A549 (cell line): ENCODE data around the gene RPL37A. TPM values are rescaled to one million over a fixed set of nuclear protein-coding genes. Genes with fewer than 3 reads are reported as not detected.

Experiments
- ATAC-seq, 2 experiments: fragments of 200-7000 bp in 1 of 2; fragments of >200 bp in 1 of 2; cut with Nextera tagmentation in 1 of 2; cut with Tn5 transposase in 1 of 2; 3 replicates each; pipeline versions ENCODE4 v1.8.0 to v1.9.1; 2018 to 2020; ENCODE audit warnings: mild to moderate bottlenecking in 1 of 2, moderate library complexity in 1 of 2
- CTCF ChIA-PET: fragments of 300-600 bp; sonication (Branson Sonifier 250); formaldehyde crosslinking; extraction: SDS; loops from one replicate; lab custom pipeline; 2021; ENCODE audit warnings: antibody characterized with exemption, inconsistent platforms; lab: Yijun Ruan, JAX
- POLR2A ChIA-PET: fragments of 350-600 bp; formaldehyde crosslinking; extraction: SDS; loops from one replicate; lab custom pipeline; 2021; ENCODE audit warnings: antibody characterized with exemption, inconsistent platforms; lab: Yijun Ruan, JAX
- DNase-seq, 2 experiments: peaks; one replicate each; pipeline versions ENCODE4 v3.0.0 to v3.0.0-alpha.2; 2011 to 2016; ENCODE audit warnings: low read depth in 1 of 2, low spot score in 1 of 2
- FAIRE-seq: peaks from 2 replicates; lab custom pipeline; 2011; peaks lifted over from hg19 to GRCh38; lab: Jason Lieb, UNC
- H3K27ac ChIP-seq, 2 experiments: fragments of >200 bp; sonication (Bioruptor Twin); formaldehyde crosslinking; 3 replicates each; pipeline ENCODE4 v1.5.1; 2016 to 2017
- H3K4me1 ChIP-seq: fragments of >200 bp; sonication (Bioruptor Twin); formaldehyde crosslinking; 3 replicates; pipeline ENCODE4 v1.6.1; 2016
- H3K4me2 ChIP-seq: fragments of >200 bp; sonication (Bioruptor Twin); formaldehyde crosslinking; 3 replicates; pipeline ENCODE4 v1.6.1; 2016
- H3K4me3 ChIP-seq: fragments of >200 bp; sonication (Bioruptor Twin); formaldehyde crosslinking; 3 replicates; pipeline ENCODE4 v1.5.1; 2016
- H3K9me3 ChIP-seq: fragments of >200 bp; sonication (Bioruptor Twin); formaldehyde crosslinking; 3 replicates; pipeline ENCODE4 v1.6.1; 2016
- BHLHE40 ChIP-seq: IDR thresholded peaks from 2 replicates; pipeline ENCODE4 v1.6.1; 2012; ENCODE audit warnings: low read depth, low read length, inconsistent platforms
- CBX2 ChIP-seq: fragments of 200-600 bp; sonication (generic); IDR thresholded peaks from 2 replicates; pipeline ENCODE4 v1.6.1; 2016; ENCODE audit warnings: low read depth, mild to moderate bottlenecking, borderline replicate concordance
- CBX8 ChIP-seq: fragments of 200-600 bp; sonication (generic); IDR thresholded peaks from 2 replicates; pipeline ENCODE4 v1.6.1; 2016
- EHF ChIP-seq: fragments of 250-450 bp; sonication (Bioruptor Pico); IDR thresholded peaks from 2 replicates; pipeline ENCODE4 v1.5.0; 2020; ENCODE audit warnings: mild to moderate bottlenecking
- EHMT2 ChIP-seq: fragments of 200-600 bp; sonication (generic); IDR thresholded peaks from 2 replicates; pipeline ENCODE4 v1.6.1; 2016; ENCODE audit warnings: antibody characterized with exemption, low read depth, mild to moderate bottlenecking, moderate library complexity
- EP300 ChIP-seq, 2 experiments: fragments of >200 bp; sonication (Bioruptor Twin); formaldehyde crosslinking; IDR thresholded peaks; 2 replicates in 1 of 2; 3 replicates in 1 of 2; pipeline ENCODE4 v1.6.1; 2016 to 2017
- HOXB5 ChIP-seq: fragments of 250-450 bp; sonication (Bioruptor Pico); IDR thresholded peaks from 2 replicates; pipeline ENCODE4 v1.5.0; 2020; ENCODE audit warnings: mild to moderate bottlenecking, moderate library complexity
- JUN ChIP-seq, 2 experiments: fragments of >200 bp; sonication (Bioruptor Twin); formaldehyde crosslinking; IDR thresholded peaks; 2 replicates in 1 of 2; 3 replicates in 1 of 2; pipeline ENCODE4 v1.6.1; 2016 to 2017
- KDM1A ChIP-seq: fragments of 200-600 bp; sonication (generic); IDR thresholded peaks from 2 replicates; pipeline ENCODE4 v1.6.1; 2016; ENCODE audit warnings: low read depth, mild to moderate bottlenecking
- MAFK ChIP-seq: fragments of 450-650 bp; IDR thresholded peaks from 2 replicates; pipeline ENCODE4 v1.6.1; 2014; ENCODE audit not compliant: partially characterized antibody
- POLR2A ChIP-seq: IDR thresholded peaks from 2 replicates; pipeline ENCODE4 v1.6.1; 2012; ENCODE audit warnings: mild to moderate bottlenecking, low read length
- POLR2AphosphoS2 ChIP-seq: conservative IDR thresholded peaks from 2 replicates; pipeline ENCODE4 v1.6.1; 2012; ENCODE audit warnings: low read length, improper control_type of control experiment, inconsistent platforms
- RCOR1 ChIP-seq: fragments of 150-350 bp; IDR thresholded peaks from 2 replicates; pipeline ENCODE4 v1.6.1; 2014; ENCODE audit warnings: antibody characterized with exemption, low read length, low read depth
- SREBF2 ChIP-seq: fragments of 450-650 bp; IDR thresholded peaks from 2 replicates; pipeline ENCODE4 v1.6.1; 2014; ENCODE audit warnings: mild to moderate bottlenecking, moderate library complexity
- TFCP2L1 ChIP-seq: fragments of 250-450 bp; sonication (Bioruptor Pico); IDR thresholded peaks from 2 replicates; pipeline ENCODE4 v1.5.0; 2021; ENCODE audit warnings: mild to moderate bottlenecking
- ZNF302 ChIP-seq: fragments of 250-450 bp; sonication (Bioruptor Pico); IDR thresholded peaks from 2 replicates; pipeline ENCODE4 v1.9.0; 2021; ENCODE audit warnings: inconsistent platforms, mild to moderate bottlenecking, moderate library complexity
- ZSCAN20 ChIP-seq: fragments of 250-450 bp; sonication (Bioruptor Pico); IDR thresholded peaks from 2 replicates; pipeline ENCODE4 v1.8.0; 2022; ENCODE audit warnings: mild to moderate bottlenecking, moderate library complexity
- WGBS: methylation state at CpG from one replicate; pipeline ENCODE4 v1.1.6; 2017; ENCODE audit errors: missing lambda C conversion rate; 5-methylcytosine and 5-hydroxymethylcytosine counted together
- polyA plus RNA-seq, 4 experiments: library from polyadenylated mRNA; depleted of rRNA in 3 of 4; stranded (reverse); fragments of >200 nt; fragmentation: RNase III in 1 of 4; extraction: RNeasy Plus Mini Kit Qiagen cat#74134 plus additional on column Dnase treatment in 1 of 4; gene quantifications; 2 replicates in 3 of 4; 3 replicates in 1 of 4; pipeline ENCODE4 v1.2.3, GENCODE V29; 2011 to 2017
- TF ChIP-seq, protein P1 (sequence below): fragments of 450-650 bp; IDR thresholded peaks from 2 replicates; pipeline ENCODE4 v1.6.1; 2014; ENCODE audit warnings: antibody characterized with exemption
- TF ChIP-seq, protein P2 (sequence below): fragments of 250-450 bp; sonication (Bioruptor Pico); IDR thresholded peaks from 2 replicates; pipeline ENCODE4 v1.5.0; 2020; ENCODE audit warnings: low read depth, mild to moderate bottlenecking, moderate library complexity
- TF ChIP-seq, protein P3 (sequence below): fragments of >200 bp; sonication (Bioruptor Twin); formaldehyde crosslinking; IDR thresholded peaks from 2 replicates; pipeline ENCODE4 v1.6.1; 2016
- TF ChIP-seq, protein P4 (sequence below): IDR thresholded peaks from 2 replicates; pipeline ENCODE4 v1.6.1; 2012; ENCODE audit warnings: low read depth, borderline replicate concordance
- TF ChIP-seq, protein P5 (sequence below): fragments of 250-450 bp; sonication (Bioruptor Pico); IDR thresholded peaks from 2 replicates; pipeline ENCODE4 v1.5.0; 2021; ENCODE audit warnings: mild to moderate bottlenecking, moderate library complexity, borderline replicate concordance

Gene RPL37A
- polyA plus RNA-seq, 2 of the 4 experiments (the other 2 are of a cell fraction) = 4,046 to 4,381 TPM

DNA sequence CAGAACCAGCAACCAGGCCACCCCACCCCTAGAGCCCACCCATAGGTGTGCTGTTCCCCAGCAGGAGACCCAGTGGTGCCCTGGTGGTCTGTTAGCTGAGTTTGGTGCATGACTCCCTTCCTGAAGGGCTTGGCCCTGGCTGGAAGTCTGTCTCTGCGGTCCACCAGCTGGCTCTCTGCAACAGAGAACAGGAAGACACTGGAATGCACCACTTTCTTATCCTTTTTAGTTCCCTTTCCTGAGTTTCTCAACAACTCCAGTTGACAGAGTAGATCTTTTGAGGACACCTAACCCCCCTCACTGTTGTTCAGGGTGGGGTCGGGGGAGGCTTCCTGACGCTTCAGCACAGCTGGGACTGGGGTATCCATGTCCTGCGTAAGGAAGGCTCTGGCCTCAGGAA is 11.9 kb upstream of the RPL37A start:
- no peak for FAIRE-seq

DNA sequence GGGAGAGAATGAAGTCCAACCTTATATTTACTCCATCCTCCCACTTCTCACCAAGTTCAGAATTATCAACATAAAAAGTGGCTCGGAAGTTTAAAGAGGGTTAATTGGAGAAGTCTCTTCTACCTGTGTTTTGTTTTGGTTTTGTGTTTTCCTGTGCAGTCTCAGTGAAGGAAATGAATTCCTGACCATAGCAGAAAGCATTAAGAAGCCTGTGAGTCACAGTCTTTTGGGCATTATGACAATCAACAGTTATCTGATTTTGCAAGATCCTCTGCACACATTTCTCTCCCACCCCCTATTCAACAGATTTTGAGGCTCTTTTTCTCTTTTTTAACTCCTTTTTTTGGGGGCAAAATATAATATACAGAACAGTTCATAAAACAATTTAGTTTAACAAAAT is 8.6 kb upstream of the RPL37A start:
- ATAC-seq = no peak

More for the DNA sequence above, 11.9 kb upstream of the RPL37A start:
- H3K9me3 ChIP-seq = no peaks in the 10 kb centered on the region
- H3K27ac ChIP-seq = no peak overlapping the region
- ChIA-PET POLR2A (interaction anchor here (1.5 kb wide), 1 partner anchor 12 kb away, joined by 3 read pairs; the partner anchor contains the start of gene RPL37A), CTCF (no interaction called here)
- TF ChIP-seq, protein P1, sequence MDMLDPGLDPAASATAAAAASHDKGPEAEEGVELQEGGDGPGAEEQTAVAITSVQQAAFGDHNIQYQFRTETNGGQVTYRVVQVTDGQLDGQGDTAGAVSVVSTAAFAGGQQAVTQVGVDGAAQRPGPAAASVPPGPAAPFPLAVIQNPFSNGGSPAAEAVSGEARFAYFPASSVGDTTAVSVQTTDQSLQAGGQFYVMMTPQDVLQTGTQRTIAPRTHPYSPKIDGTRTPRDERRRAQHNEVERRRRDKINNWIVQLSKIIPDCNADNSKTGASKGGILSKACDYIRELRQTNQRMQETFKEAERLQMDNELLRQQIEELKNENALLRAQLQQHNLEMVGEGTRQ = no peak
- TF ChIP-seq, protein P2, sequence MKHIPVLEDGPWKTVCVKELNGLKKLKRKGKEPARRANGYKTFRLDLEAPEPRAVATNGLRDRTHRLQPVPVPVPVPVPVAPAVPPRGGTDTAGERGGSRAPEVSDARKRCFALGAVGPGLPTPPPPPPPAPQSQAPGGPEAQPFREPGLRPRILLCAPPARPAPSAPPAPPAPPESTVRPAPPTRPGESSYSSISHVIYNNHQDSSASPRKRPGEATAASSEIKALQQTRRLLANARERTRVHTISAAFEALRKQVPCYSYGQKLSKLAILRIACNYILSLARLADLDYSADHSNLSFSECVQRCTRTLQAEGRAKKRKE (CRISPR knock-in tag) = no peak
- TF ChIP-seq MAFK (no peak), POLR2A (no peak), HOXB5 (no peak), POLR2AphosphoS2 (no peak), KDM1A (no peak), EHF (CRISPR knock-in tag) (no peak), CBX8 (no peak), CBX2 (no peak), ZSCAN20 (CRISPR knock-in tag) (no peak), SREBF2 (no peak), EHMT2 (no peak), JUN (IDR thresholded peaks at IDR 0.05) (no peak), RCOR1 (no peak)
- TF ChIP-seq, protein P3, sequence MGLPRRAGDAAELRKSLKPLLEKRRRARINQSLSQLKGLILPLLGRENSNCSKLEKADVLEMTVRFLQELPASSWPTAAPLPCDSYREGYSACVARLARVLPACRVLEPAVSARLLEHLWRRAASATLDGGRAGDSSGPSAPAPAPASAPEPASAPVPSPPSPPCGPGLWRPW = no peak
- TF ChIP-seq, protein P4, sequence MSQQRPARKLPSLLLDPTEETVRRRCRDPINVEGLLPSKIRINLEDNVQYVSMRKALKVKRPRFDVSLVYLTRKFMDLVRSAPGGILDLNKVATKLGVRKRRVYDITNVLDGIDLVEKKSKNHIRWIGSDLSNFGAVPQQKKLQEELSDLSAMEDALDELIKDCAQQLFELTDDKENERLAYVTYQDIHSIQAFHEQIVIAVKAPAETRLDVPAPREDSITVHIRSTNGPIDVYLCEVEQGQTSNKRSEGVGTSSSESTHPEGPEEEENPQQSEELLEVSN = no peak
- H3K4me3 ChIP-seq = no peak overlapping the region
- H3K4me1 ChIP-seq = peaks cover 4% of the 10 kb centered on the region; the same call in 1 of the 3 replicates
- no peak for DNase-seq
- no peak for ATAC-seq
- 80% methylated on average over 4 of the region's 4 CpGs for WGBS
- no peak overlapping the region for H3K4me2 ChIP-seq

More for the DNA sequence above, 8.6 kb upstream of the RPL37A start:
- WGBS = 88% methylated on average over 1 of the region's 1 CpG
- Histone ChIP-seq H3K27ac (no peak overlapping the region), H3K9me3 (no peaks in the 10 kb centered on the region), H3K4me2 (no peak overlapping the region), H3K4me3 (no peak overlapping the region)
- POLR2A ChIA-PET = no interaction called here
- FAIRE-seq = no peak
- CTCF ChIA-PET = interaction anchor here (0.9 kb wide), 1 partner anchor 25 kb away, joined by 3 read pairs; no protein-coding TSS in a partner anchor
- TF ChIP-seq EP300 (IDR thresholded peaks at IDR 0.05) = no peak
- TF ChIP-seq, protein P5, sequence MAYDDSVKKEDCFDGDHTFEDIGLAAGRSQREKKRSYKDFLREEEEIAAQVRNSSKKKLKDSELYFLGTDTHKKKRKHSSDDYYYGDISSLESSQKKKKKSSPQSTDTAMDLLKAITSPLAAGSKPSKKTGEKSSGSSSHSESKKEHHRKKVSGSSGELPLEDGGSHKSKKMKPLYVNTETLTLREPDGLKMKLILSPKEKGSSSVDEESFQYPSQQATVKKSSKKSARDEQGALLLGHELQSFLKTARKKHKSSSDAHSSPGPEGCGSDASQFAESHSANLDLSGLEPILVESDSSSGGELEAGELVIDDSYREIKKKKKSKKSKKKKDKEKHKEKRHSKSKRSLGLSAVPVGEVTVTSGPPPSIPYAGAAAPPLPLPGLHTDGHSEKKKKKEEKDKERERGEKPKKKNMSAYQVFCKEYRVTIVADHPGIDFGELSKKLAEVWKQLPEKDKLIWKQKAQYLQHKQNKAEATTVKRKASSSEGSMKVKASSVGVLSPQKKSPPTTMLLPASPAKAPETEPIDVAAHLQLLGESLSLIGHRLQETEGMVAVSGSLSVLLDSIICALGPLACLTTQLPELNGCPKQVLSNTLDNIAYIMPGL (CRISPR knock-in tag) = no peak
- TF ChIP-seq BHLHE40 = no peak
- no peak for TF ChIP-seq ZNF302 (CRISPR knock-in tag)
- TF ChIP-seq TFCP2L1 (CRISPR knock-in tag) = no peak
- TF ChIP-seq, all 56 proteins: peak for 0
- peaks cover 12% of the 10 kb centered on the region; the same call in 1 of the 3 replicates for H3K4me1 ChIP-seq
- no peak for DNase-seq
